OCI-LY7 (cell line): Measurements from ENCODE around the gene WDR86. TPM values are rescaled to one million over a fixed set of nuclear protein-coding genes. Genes with fewer than 3 reads are reported as not detected.

Experiments used
- BruUV-seq: library from RNA; stranded (reverse); fragments of 400-500 nt; replicated peaks from 2 replicates; lab custom pipeline; 2021; lab: Mats Ljungman, UMichigan
- CTCF ChIA-PET: fragments of 300-600 bp; sonication (Branson Sonifier 250); formaldehyde crosslinking; loops from one replicate; lab custom pipeline; 2022; ENCODE audit warnings: antibody characterized with exemption; ENCODE audit not compliant: unreplicated experiment; lab: Charles Lee
- POLR2A ChIA-PET: fragments of 300-600 bp; sonication (Branson Sonifier 250); formaldehyde crosslinking; loops from one replicate; lab custom pipeline; 2022; ENCODE audit warnings: antibody characterized with exemption; lab: Charles Lee
- DNase-seq: peaks from one replicate; pipeline ENCODE4 v3.0.0-alpha.2; 2015; ENCODE audit warnings: low spot score
- H2AFZ ChIP-seq: fragments of 200-600 bp; sonication (generic), shearing (Covaris generic); 2 replicates; pipeline ENCODE4 v1.6.1; 2014; ENCODE audit warnings: mild to moderate bottlenecking, antibody characterized with exemption, low read length, moderate library complexity
- H3K27ac ChIP-seq: fragments of 200-600 bp; sonication (generic); 2 replicates; pipeline ENCODE4 v1.5.1; 2014; ENCODE audit warnings: mixed run types, low read depth, mild to moderate bottlenecking, moderate library complexity, low read length, inconsistent platforms; ENCODE audit not compliant: poor library complexity, severe bottlenecking
- H3K36me3 ChIP-seq: fragments of 200-600 bp; sonication (generic); 2 replicates; pipeline ENCODE4 v1.6.1; 2014; ENCODE audit warnings: mild to moderate bottlenecking, antibody characterized with exemption, low read length, moderate library complexity, mixed read lengths; ENCODE audit not compliant: insufficient read depth
- H3K4me1 ChIP-seq: fragments of 200-600 bp; sonication (generic); 2 replicates; pipeline ENCODE4 v1.5.1; 2014; ENCODE audit warnings: mild to moderate bottlenecking, low read length; ENCODE audit not compliant: insufficient read depth, poor library complexity, severe bottlenecking
- H3K4me2 ChIP-seq: fragments of 200-600 bp; sonication (generic); 2 replicates; pipeline ENCODE4 v1.6.1; 2014; ENCODE audit warnings: mild to moderate bottlenecking, low read length
- H3K4me3 ChIP-seq: fragments of 200-600 bp; sonication (generic); 2 replicates; pipeline ENCODE4 v1.5.1; 2014; ENCODE audit warnings: mild to moderate bottlenecking, low read depth, low read length; ENCODE audit not compliant: poor library complexity, severe bottlenecking
- H3K79me2 ChIP-seq: fragments of 200-600 bp; sonication (generic); 2 replicates; pipeline ENCODE4 v1.6.1; 2016; ENCODE audit warnings: low read depth, mild to moderate bottlenecking, low read length, moderate library complexity, mixed read lengths; ENCODE audit not compliant: insufficient read depth
- H3K9me2 ChIP-seq: fragments of 200-600 bp; sonication (generic); 2 replicates; pipeline ENCODE4 v1.6.1; 2016; ENCODE audit warnings: mild to moderate bottlenecking, low read length, mixed read lengths; ENCODE audit not compliant: insufficient read depth
- H3K9me3 ChIP-seq: fragments of 200-600 bp; sonication (generic); 2 replicates; pipeline ENCODE4 v1.6.1; 2014; ENCODE audit warnings: mild to moderate bottlenecking, mixed run types, low read length, mixed read lengths
- H4K20me1 ChIP-seq: fragments of 200-600 bp; sonication (generic); 2 replicates; pipeline ENCODE4 v1.6.1; 2014; ENCODE audit warnings: mild to moderate bottlenecking, antibody characterized with exemption, low read length, moderate library complexity, mixed read lengths; ENCODE audit not compliant: insufficient read depth
- CTCF ChIP-seq: fragments of 200-600 bp; sonication (generic); conservative IDR thresholded peaks from 2 replicates; pipeline ENCODE4 v1.5.1; 2014; ENCODE audit warnings: mild to moderate bottlenecking, antibody characterized with exemption, low read length, moderate library complexity, mixed read lengths
- EZH2phosphoT487 ChIP-seq: fragments of 200-600 bp; sonication (generic); IDR thresholded peaks from 2 replicates; pipeline ENCODE4 v1.6.1; 2018; ENCODE audit warnings: low read depth, borderline replicate concordance, mild to moderate bottlenecking, mixed run types, antibody characterized with exemption, low read length, moderate library complexity, mixed read lengths
- intact Hi-C: fragments of 100-400 bp; cut with micrococcal nuclease; formaldehyde crosslinking; loops from one replicate; pipeline ENCODE4 v1.10.0; 2022; ENCODE audit not compliant: unreplicated experiment
- total RNA-seq, 2 experiments: library from RNA; depleted of rRNA in 1 of 2; stranded (reverse); fragments of >200 nt in 1 of 2; shearing (Covaris generic) in 1 of 2; gene quantifications; 2 replicates each; pipeline ENCODE4 v1.2.3, GENCODE V29; 2014 to 2022

WDR86 gene
- total RNA-seq, 2 experiments from 2014 or later = 0.44 to 0.51 TPM

GRCh38 chr7:151392426-151392825 is 17.4 kb downstream of the WDR86 start:
- BruUV-seq = no TSS peak
- H4K20me1 ChIP-seq = no peaks in the 10 kb centered on the region

GRCh38 chr7:151392002-151392401 is 17.8 kb downstream of the WDR86 start:
- Histone ChIP-seq H3K9me2 (no peaks in the 10 kb centered on the region), H3K9me3 (no peaks in the 10 kb centered on the region), H3K27ac (no peak overlapping the region), H2AFZ (no peak overlapping the region), H4K20me1 (no peaks in the 10 kb centered on the region), H3K4me3 (no peak overlapping the region), H3K36me3 (no peaks in the 10 kb centered on the region), H3K4me2 (no peak overlapping the region), H3K79me2 (no peaks in the 10 kb centered on the region), H3K4me1 (no peaks in the 10 kb centered on the region)
- intact Hi-C loops = no loop called here
- CTCF ChIA-PET = no interaction called here
- BruUV-seq = no TSS peak
- POLR2A ChIA-PET = no interaction called here
- no peak for TF ChIP-seq EZH2phosphoT487
- no peak for TF ChIP-seq CTCF
- DNase-seq = no peak

More at GRCh38 chr7:151392426-151392825, 17.4 kb downstream of the WDR86 start:
- H3K79me2 ChIP-seq = no peaks in the 10 kb centered on the region
- no peak for DNase-seq
- H3K9me2 ChIP-seq = no peaks in the 10 kb centered on the region
- ChIA-PET CTCF (no interaction called here), POLR2A (no interaction called here)
- H3K4me3 ChIP-seq = no peak overlapping the region
- H2AFZ ChIP-seq = no peak overlapping the region
- no peaks in the 10 kb centered on the region for H3K9me3 ChIP-seq
- intact Hi-C loops = no loop called here
- H3K36me3 ChIP-seq = no peaks in the 10 kb centered on the region
- no peak overlapping the region for H3K27ac ChIP-seq
- TF ChIP-seq EZH2phosphoT487 = no peak
- H3K4me2 ChIP-seq = no peak overlapping the region
- H3K4me1 ChIP-seq = no peaks in the 10 kb centered on the region

GRCh38 chr7:151391358-151391730 is 18.5 kb downstream of the WDR86 start:
- no peaks in the 10 kb centered on the region for H3K36me3 ChIP-seq
- H3K27ac ChIP-seq = no peak overlapping the region
- no peak for TF ChIP-seq EZH2phosphoT487
- no peak for TF ChIP-seq CTCF
- no TSS peak for BruUV-seq
- H3K4me1 ChIP-seq = no peaks in the 10 kb centered on the region
- no peak for DNase-seq
- no peak overlapping the region for H3K4me2 ChIP-seq
- ChIA-PET CTCF (no interaction called here), POLR2A (interaction anchor here (1.1 kb wide), 1 partner anchor 12 kb away, joined by 3 read pairs; no protein-coding TSS in a partner anchor)
- H2AFZ ChIP-seq = no peak overlapping the region
- no peak overlapping the region for H3K4me3 ChIP-seq
- no peaks in the 10 kb centered on the region for H3K9me3 ChIP-seq
- no peaks in the 10 kb centered on the region for H3K79me2 ChIP-seq
- intact Hi-C loops = no loop called here
- no peaks in the 10 kb centered on the region for H3K9me2 ChIP-seq
- no peaks in the 10 kb centered on the region for H4K20me1 ChIP-seq
